Keratinocyte (primary cell): ENCODE results near the gene MYCBPAP.

Experiments
- CTCF ChIP-seq, 3 experiments: IDR thresholded peaks in 1 of 3; conservative IDR thresholded peaks in 1 of 3; optimal IDR thresholded peaks in 1 of 3; 2 replicates in 2 of 3; 3 replicates in 1 of 3; pipeline versions ENCODE3 to v1.5.1; 2011; ENCODE audit warnings: low read length in 3 of 3, mild to moderate bottlenecking in 3 of 3, moderate library complexity in 2 of 3, control low read depth in 1 of 3, inconsistent platforms in 1 of 3; ENCODE audit not compliant: insufficient read depth in 2 of 3; ENCODE audit errors: extremely low read depth in 1 of 3
- EZH2 ChIP-seq: IDR thresholded peaks from one replicate; pipeline ENCODE4 v1.6.1; 2012; ENCODE audit warnings: inconsistent platforms, mild to moderate bottlenecking, low read length, moderate library complexity

GRCh38 chr17:50564916-50565315 lies 56.7 kb downstream of the MYCBPAP start:
- TF ChIP-seq CTCF (optimal IDR thresholded peaks at IDR 0.05 in 1 of 3, IDR thresholded peaks at IDR 0.05 in 1 of 3, conservative IDR thresholded peaks at IDR 0.05 in 1 of 3; ENCODE audit: extremely low read depth in 1 of 3, insufficient read depth in 2 of 3, low read length in 3 of 3) (no peak), EZH2 (no peak)
